ENCODE measurements around the gene KIF6. TPM values are rescaled to one million over a fixed set of nuclear protein-coding genes. Genes with fewer than 3 reads are reported as not detected.

The KIF6 gene
- total RNA-seq, 2 experiments from 2014 or later = not detected

GRCh38 chr6:39441301-39441700 is 283.9 kb downstream of the KIF6 start:
- POLR2A ChIA-PET = no interaction called here
- no peak overlapping the region for H3K27ac Mint-ChIP-seq
- H3K36me3 Mint-ChIP-seq = no peaks in the 10 kb centered on the region
- H3K9me3 Mint-ChIP-seq = peaks cover 1% of the 10 kb centered on the region
- peaks cover 11% of the 10 kb centered on the region for H3K27me3 Mint-ChIP-seq
- no peak overlapping the region for H3K4me3 Mint-ChIP-seq
- no peak for ATAC-seq (ENCODE audit: low read depth)
- no peaks in the 10 kb centered on the region for H3K4me1 Mint-ChIP-seq
- no peak for DNase-seq

GRCh38 chr6:39440039-39440426 is 285.2 kb downstream of the KIF6 start:
- Mint-ChIP-seq H3K27me3 (peaks cover 14% of the 10 kb centered on the region), H3K4me1 (no peaks in the 10 kb centered on the region), H3K9me3 (peaks cover 1% of the 10 kb centered on the region), H3K4me3 (no peak overlapping the region), H3K36me3 (no peaks in the 10 kb centered on the region), H3K27ac (no peak overlapping the region)
- POLR2A ChIA-PET = no interaction called here
- ATAC-seq (ENCODE audit: low read depth) (no peak), DNase-seq (no peak)

GRCh38 chr6:39439342-39440038 is 285.7 kb downstream of the KIF6 start:
- H3K27me3 Mint-ChIP-seq = peaks cover 14% of the 10 kb centered on the region
- POLR2A ChIA-PET = no interaction called here
- no peak for DNase-seq
- peaks cover 1% of the 10 kb centered on the region for H3K9me3 Mint-ChIP-seq
- H3K4me3 Mint-ChIP-seq = no peak overlapping the region
- H3K4me1 Mint-ChIP-seq = no peaks in the 10 kb centered on the region
- H3K27ac Mint-ChIP-seq = no peak overlapping the region
- ATAC-seq (ENCODE audit: low read depth) = no peak
- no peaks in the 10 kb centered on the region for H3K36me3 Mint-ChIP-seq

GRCh38 chr6:39433630-39434029 is 291.6 kb downstream of the KIF6 start:
- ATAC-seq (ENCODE audit: low read depth) (no peak), DNase-seq (no peak)
- Mint-ChIP-seq H3K36me3 (no peaks in the 10 kb centered on the region), H3K4me3 (no peak overlapping the region), H3K9me3 (peaks cover 1% of the 10 kb centered on the region), H3K27ac (no peak overlapping the region), H3K27me3 (peaks cover 8% of the 10 kb centered on the region), H3K4me1 (no peaks in the 10 kb centered on the region)
- POLR2A ChIA-PET = no interaction called here

- no peak overlapping the region for H3K27ac Mint-ChIP-seq
- H3K27me3 Mint-ChIP-seq = peaks cover 8% of the 10 kb centered on the region
- H3K36me3 Mint-ChIP-seq = no peaks in the 10 kb centered on the region
- no peak for ATAC-seq (ENCODE audit: low read depth)
- peaks cover 1% of the 10 kb centered on the region for H3K9me3 Mint-ChIP-seq
- H3K4me3 Mint-ChIP-seq = no peak overlapping the region
- no peaks in the 10 kb centered on the region for H3K4me1 Mint-ChIP-seq
- POLR2A ChIA-PET = no interaction called here
- DNase-seq = no peak
Observed at GRCh38 chr6:39432330-39433025, 292.7 kb downstream of the KIF6 start.

GRCh38 chr6:39430871-39431523 is 294.2 kb downstream of the KIF6 start:
- no peak for DNase-seq
- H3K4me3 Mint-ChIP-seq = no peak overlapping the region

GRCh38 chr6:39430446-39430845 is 294.8 kb downstream of the KIF6 start:
- Mint-ChIP-seq H3K36me3 (no peaks in the 10 kb centered on the region), H3K9me3 (no peaks in the 10 kb centered on the region), H3K4me1 (no peaks in the 10 kb centered on the region), H3K4me3 (no peak overlapping the region), H3K27me3 (peaks cover 2% of the 10 kb centered on the region), H3K27ac (no peak overlapping the region)
- POLR2A ChIA-PET = no interaction called here
- ATAC-seq (ENCODE audit: low read depth) (no peak), DNase-seq (no peak)

More at GRCh38 chr6:39430871-39431523, 294.2 kb downstream of the KIF6 start:
- POLR2A ChIA-PET = no interaction called here
- Mint-ChIP-seq H3K27ac (no peak overlapping the region), H3K4me1 (no peaks in the 10 kb centered on the region), H3K9me3 (no peaks in the 10 kb centered on the region), H3K27me3 (peaks cover 3% of the 10 kb centered on the region), H3K36me3 (no peaks in the 10 kb centered on the region)
- no peak for ATAC-seq (ENCODE audit: low read depth)

GRCh38 chr6:39428816-39429215 is 296.4 kb downstream of the KIF6 start:
- Mint-ChIP-seq H3K9me3 (no peaks in the 10 kb centered on the region), H3K36me3 (no peaks in the 10 kb centered on the region), H3K27me3 (peaks cover 2% of the 10 kb centered on the region), H3K4me1 (no peaks in the 10 kb centered on the region), H3K27ac (no peak overlapping the region), H3K4me3 (no peak overlapping the region)
- POLR2A ChIA-PET = no interaction called here
- no peak for DNase-seq
- ATAC-seq (ENCODE audit: low read depth) = no peak

- Mint-ChIP-seq H3K36me3 (no peaks in the 10 kb centered on the region), H3K27ac (no peak overlapping the region), H3K4me3 (no peak overlapping the region), H3K4me1 (no peaks in the 10 kb centered on the region), H3K9me3 (no peaks in the 10 kb centered on the region), H3K27me3 (peaks cover 2% of the 10 kb centered on the region)
- ATAC-seq (ENCODE audit: low read depth) = no peak
- no peak for DNase-seq
- POLR2A ChIA-PET = no interaction called here
Observed at GRCh38 chr6:39428152-39428551, 297.1 kb downstream of the KIF6 start.

GRCh38 chr6:39426073-39426456 is 299.1 kb downstream of the KIF6 start:
- no peak overlapping the region for H3K4me3 Mint-ChIP-seq
- POLR2A ChIA-PET = no interaction called here
- no peak for ATAC-seq (ENCODE audit: low read depth)

GRCh38 chr6:39425346-39426072 is 299.7 kb downstream of the KIF6 start:
- POLR2A ChIA-PET = no interaction called here
- no peak overlapping the region for H3K4me3 Mint-ChIP-seq
- ATAC-seq (ENCODE audit: low read depth) (no peak), DNase-seq (no peak)
- H3K27ac Mint-ChIP-seq = no peak overlapping the region
- no peaks in the 10 kb centered on the region for H3K4me1 Mint-ChIP-seq
- peaks cover 2% of the 10 kb centered on the region for H3K27me3 Mint-ChIP-seq
- H3K36me3 Mint-ChIP-seq = no peaks in the 10 kb centered on the region
- no peaks in the 10 kb centered on the region for H3K9me3 Mint-ChIP-seq

More at GRCh38 chr6:39426073-39426456, 299.1 kb downstream of the KIF6 start:
- Mint-ChIP-seq H3K9me3 (no peaks in the 10 kb centered on the region), H3K27me3 (peaks cover 2% of the 10 kb centered on the region), H3K27ac (no peak overlapping the region), H3K36me3 (no peaks in the 10 kb centered on the region), H3K4me1 (no peaks in the 10 kb centered on the region)
- no peak for DNase-seq

GRCh38 chr6:39424831-39425230 is 300.4 kb downstream of the KIF6 start:
- H3K27ac Mint-ChIP-seq = no peak overlapping the region
- ATAC-seq (ENCODE audit: low read depth) = no peak
- POLR2A ChIA-PET = no interaction called here
- no peak for DNase-seq
- no peak overlapping the region for H3K4me3 Mint-ChIP-seq
- peaks cover 2% of the 10 kb centered on the region for H3K27me3 Mint-ChIP-seq
- H3K4me1 Mint-ChIP-seq = no peaks in the 10 kb centered on the region
- H3K9me3 Mint-ChIP-seq = no peaks in the 10 kb centered on the region
- H3K36me3 Mint-ChIP-seq = no peaks in the 10 kb centered on the region

- ATAC-seq (ENCODE audit: low read depth) (no peak), DNase-seq (no peak)
- Mint-ChIP-seq H3K9me3 (no peaks in the 10 kb centered on the region), H3K4me3 (no peak overlapping the region), H3K4me1 (no peaks in the 10 kb centered on the region), H3K36me3 (no peaks in the 10 kb centered on the region), H3K27ac (no peak overlapping the region), H3K27me3 (peaks cover 2% of the 10 kb centered on the region)
- POLR2A ChIA-PET = no interaction called here
Observed at GRCh38 chr6:39422238-39422637, 303.0 kb downstream of the KIF6 start.

Measured in activated naive CD8-positive, alpha-beta T cell treated with anti-CD3 and anti-CD28 coated beads, Interleukin-2, amount 10 ng/mL, durations not matched to agents 7 days and 5 days (primary cell).